ENCODE data around the gene GRM4.
"Not testable (repeated sequence)": the region's sequence is repeated elsewhere in the genome, so short reads cannot be mapped to it uniquely, and the experiment has no call there.

Gene GRM4

DNA sequence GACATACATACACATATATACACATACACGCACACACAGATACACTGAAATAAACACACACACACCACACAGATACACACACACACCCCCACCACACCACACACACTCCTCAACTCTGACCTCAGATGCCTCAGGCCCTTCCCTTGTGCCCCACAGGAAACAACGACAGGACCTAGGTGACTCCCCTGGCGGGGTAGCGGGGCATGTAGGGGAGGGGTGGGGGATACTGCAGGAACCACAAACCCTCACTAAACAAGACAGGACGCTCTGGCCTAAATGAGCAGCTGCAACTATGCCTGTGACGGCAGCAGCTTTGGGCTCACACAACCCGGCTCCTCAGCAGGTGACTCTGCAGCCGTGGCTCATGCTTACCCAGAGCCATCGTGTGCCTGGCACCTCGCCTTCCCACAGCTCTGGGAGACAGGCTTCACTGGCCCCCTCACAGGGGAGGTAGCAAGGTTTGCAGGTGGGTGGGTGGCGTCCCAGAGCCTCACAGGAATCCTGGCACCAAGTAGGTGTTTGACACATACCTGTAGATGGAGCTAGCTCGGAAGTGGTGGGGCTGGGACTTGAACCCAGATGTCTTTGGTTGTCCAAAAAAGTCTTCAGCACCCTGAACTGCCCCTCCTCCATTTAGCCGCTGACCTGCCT is 100.8 kb downstream of the GRM4 start:
- H3K4me3 ChIP-seq (ENCODE audit: control insufficient read depth, low read depth, low read length): no peak overlapping the region
- TF ChIP-seq, protein P1, sequence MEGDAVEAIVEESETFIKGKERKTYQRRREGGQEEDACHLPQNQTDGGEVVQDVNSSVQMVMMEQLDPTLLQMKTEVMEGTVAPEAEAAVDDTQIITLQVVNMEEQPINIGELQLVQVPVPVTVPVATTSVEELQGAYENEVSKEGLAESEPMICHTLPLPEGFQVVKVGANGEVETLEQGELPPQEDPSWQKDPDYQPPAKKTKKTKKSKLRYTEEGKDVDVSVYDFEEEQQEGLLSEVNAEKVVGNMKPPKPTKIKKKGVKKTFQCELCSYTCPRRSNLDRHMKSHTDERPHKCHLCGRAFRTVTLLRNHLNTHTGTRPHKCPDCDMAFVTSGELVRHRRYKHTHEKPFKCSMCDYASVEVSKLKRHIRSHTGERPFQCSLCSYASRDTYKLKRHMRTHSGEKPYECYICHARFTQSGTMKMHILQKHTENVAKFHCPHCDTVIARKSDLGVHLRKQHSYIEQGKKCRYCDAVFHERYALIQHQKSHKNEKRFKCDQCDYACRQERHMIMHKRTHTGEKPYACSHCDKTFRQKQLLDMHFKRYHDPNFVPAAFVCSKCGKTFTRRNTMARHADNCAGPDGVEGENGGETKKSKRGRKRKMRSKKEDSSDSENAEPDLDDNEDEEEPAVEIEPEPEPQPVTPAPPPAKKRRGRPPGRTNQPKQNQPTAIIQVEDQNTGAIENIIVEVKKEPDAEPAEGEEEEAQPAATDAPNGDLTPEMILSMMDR (IDR thresholded peaks at IDR 0.05; ENCODE audit: control insufficient read depth, insufficient read depth, low read depth, low read length, missing control alignments): no peak
- DNase-seq (ENCODE audit: low read depth): no peak

DNA sequence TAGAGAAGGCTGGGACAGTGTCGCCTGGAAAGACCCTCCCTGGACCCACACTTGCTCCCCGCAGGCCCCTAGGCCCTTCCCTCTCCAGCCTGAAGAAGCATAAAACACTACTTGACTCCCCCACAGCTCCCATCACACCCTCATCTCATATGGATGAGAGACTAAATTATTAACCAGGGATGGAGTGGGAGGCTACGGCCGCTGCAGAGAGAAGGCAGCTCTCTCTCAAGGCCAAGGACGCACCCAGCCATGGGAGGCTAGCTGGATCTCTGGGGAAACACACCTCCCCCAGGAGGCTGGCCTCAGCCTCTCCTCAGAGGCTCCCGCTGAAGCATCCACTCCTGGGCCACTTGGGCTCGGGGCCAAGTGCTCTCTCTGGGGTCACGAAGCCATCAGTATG is 102.5 kb downstream of the GRM4 start:
- DNase-seq (ENCODE audit: low read depth): no peak
- no peak overlapping the region for H3K4me3 ChIP-seq (ENCODE audit: control insufficient read depth, low read depth, low read length)
- TF ChIP-seq, protein P1 (IDR thresholded peaks at IDR 0.05; ENCODE audit: control insufficient read depth, insufficient read depth, low read depth, low read length, missing control alignments): no peak

DNA sequence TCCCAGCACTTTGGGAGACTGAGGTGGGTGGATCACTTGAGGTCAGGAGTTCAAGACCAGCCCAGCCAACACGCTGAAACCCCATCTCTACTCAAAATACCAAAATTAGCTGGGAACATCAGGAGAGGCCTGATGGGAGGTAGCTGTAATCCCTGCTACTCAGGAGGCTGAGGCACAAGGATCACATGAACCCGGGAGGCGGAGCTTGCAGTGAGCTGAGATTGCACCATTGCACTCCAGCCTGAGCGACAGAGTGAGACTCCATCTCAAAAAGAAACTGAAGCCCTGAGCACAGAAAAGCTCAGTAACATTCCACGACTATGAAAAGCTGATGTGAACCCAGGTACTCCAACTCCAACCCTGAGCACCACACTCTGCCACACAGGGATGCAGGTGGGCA is 103.9 kb downstream of the GRM4 start:
- not testable (repeated sequence) for H3K4me3 ChIP-seq (ENCODE audit: control insufficient read depth, low read depth, low read length); DNase-seq (ENCODE audit: low read depth)

DNA sequence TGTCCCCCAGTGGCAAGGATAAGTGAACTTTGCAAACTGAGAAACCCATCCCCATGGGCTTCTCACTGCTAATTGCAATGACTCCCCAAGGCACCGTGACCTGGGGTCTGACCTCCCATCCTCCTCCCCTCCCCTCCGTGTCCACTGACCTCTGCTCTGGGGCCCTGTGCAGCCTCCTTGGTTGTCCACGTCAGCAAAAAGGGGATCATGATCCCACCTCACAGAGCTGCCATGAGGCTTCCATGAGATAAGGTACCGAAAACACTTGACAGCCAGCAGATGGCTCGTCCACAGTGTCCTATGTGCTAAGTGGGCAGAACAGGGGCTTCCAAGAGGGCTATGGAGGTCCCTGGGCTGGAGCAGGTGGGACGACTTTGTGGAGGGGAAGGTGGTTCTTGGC is 104.5 kb downstream of the GRM4 start:
- DNase-seq (ENCODE audit: low read depth): no peak
- H3K4me3 ChIP-seq (ENCODE audit: control insufficient read depth, low read depth, low read length): no peak overlapping the region
- TF ChIP-seq, protein P1 (IDR thresholded peaks at IDR 0.05; ENCODE audit: control insufficient read depth, insufficient read depth, low read depth, low read length, missing control alignments): no peak

DNA sequence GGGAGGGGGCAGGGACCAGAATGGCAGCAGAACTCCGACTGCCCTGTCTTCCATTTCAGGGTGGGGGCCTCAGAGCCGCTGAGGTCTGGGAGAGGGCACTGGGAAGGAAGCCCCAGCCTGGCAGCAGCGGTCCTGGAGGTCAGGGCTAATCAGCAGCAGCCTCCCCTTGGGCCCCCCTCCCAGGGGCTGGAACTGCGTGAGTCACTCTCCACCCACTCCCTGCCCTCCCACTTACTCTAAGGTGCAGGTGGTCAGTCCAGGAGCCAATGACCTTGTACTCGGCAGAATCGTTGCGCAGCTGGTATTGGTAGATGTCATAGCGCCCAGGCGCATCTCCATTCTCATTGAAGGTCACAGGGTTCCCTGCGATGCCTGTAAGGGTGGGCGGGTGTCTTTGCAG is 105.9 kb downstream of the GRM4 start:
- TF ChIP-seq, protein P1 (IDR thresholded peaks at IDR 0.05; ENCODE audit: control insufficient read depth, insufficient read depth, low read depth, low read length, missing control alignments): no peak
- H3K4me3 ChIP-seq (ENCODE audit: control insufficient read depth, low read depth, low read length): no peak overlapping the region
- no peak for DNase-seq (ENCODE audit: low read depth)

DNA sequence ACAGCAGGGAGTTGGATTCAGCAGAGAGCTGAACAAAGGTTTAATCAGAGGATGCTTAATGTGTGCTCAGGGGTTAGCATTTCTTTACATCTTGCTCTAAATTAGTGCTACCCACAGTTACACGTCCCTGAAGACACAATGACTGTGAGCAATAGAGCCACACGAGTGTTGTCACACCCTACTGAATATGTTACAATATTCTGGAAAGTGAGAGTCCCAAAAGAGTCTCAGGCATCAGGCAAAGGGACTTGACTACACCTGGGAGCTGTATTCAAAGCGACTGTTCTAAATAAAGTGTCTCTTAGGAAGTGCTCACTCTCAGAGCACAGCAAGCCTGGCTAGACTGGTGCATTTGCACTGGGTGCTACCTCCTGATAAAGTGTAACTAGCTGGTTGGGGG is 108.7 kb downstream of the GRM4 start:
- TF ChIP-seq, protein P1 (IDR thresholded peaks at IDR 0.05; ENCODE audit: control insufficient read depth, insufficient read depth, low read depth, low read length, missing control alignments): no peak
- DNase-seq (ENCODE audit: low read depth): no peak

DNA sequence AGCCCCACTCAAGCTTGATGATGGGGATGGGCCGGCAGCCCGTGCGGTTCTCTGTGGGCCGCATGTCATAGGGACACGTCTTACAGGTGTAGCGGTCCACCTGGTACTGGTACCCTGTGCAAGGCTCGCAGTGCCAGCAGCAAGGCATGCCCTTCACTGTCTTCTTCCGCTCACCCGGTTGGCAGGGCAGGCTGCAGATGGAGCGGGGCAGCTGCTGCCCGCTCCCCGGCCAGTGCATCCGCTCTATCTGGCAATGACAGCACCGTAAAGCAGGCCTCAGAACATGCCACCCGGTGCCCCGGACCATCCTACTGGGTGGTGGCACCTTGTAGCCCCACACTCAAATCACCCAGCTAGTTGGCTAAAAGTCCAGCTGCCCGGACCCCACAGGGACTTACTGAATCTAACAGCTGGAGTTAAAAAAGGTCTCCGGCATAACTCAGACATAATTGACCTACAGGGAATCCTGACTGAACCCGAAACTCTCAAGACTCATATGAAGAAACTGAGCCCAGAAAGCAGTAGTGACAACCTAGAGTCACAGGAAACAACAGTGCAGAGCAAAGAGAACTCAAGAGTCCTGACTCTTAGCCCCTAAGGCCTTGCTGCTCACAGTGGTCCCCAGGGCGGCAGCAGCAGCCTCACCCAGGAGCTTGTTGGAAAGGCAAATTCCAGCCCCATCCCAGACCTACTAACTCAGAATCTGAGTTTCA is 109.4 kb downstream of the GRM4 start:
- H3K4me3 ChIP-seq (ENCODE audit: control insufficient read depth, low read depth, low read length): no peak overlapping the region
- DNase-seq (ENCODE audit: low read depth): no peak
- TF ChIP-seq, protein P1 (IDR thresholded peaks at IDR 0.05; ENCODE audit: control insufficient read depth, insufficient read depth, low read depth, low read length, missing control alignments): no peak

More for the DNA sequence above, 108.7 kb downstream of the GRM4 start:
- no peak overlapping the region for H3K4me3 ChIP-seq (ENCODE audit: control insufficient read depth, low read depth, low read length)
